GM18502 (cell line): ENCODE measurements around the gene NRDE2.
"Not testable (repeated sequence)": the region's sequence is repeated elsewhere in the genome, so short reads cannot be mapped to it uniquely, and the experiment has no call there.

ENCODE experiments used
- ATAC-seq: cut with Tn5 transposase; IDR thresholded peaks from one replicate; pipeline ENCODE4 v1.9.1; 2021; ENCODE audit warnings: mild to moderate bottlenecking; ENCODE audit not compliant: unreplicated experiment, poor library complexity

NRDE2 gene

GRCh38 chr14:90274808-90275457 is 56.8 kb downstream of the NRDE2 start:
- ATAC-seq, result no peak

- ATAC-seq, result no peak
These were observed 57.7 kb downstream of the NRDE2 start for GRCh38 chr14:90274019-90274418.

GRCh38 chr14:90273532-90273931 is 58.2 kb downstream of the NRDE2 start:
- ATAC-seq, result no peak

- ATAC-seq, result no peak
These were observed 59.2 kb downstream of the NRDE2 start for GRCh38 chr14:90272523-90272922.

- no peak for ATAC-seq
These were observed 63.3 kb downstream of the NRDE2 start for GRCh38 chr14:90268420-90268819.

GRCh38 chr14:90266441-90267154 is 65.1 kb downstream of the NRDE2 start:
- no peak for ATAC-seq

- ATAC-seq, result no peak
These were observed 67.8 kb downstream of the NRDE2 start for GRCh38 chr14:90263748-90264449.

- ATAC-seq, result peak; percentile 95
These were observed 75.2 kb downstream of the NRDE2 start, which contains the start of gene PSMC1 for GRCh38 chr14:90256354-90257131. PSMC1 (plus strand) TSS chr14:90256553; CDS start chr14:90256598, 45 bp downstream.

- no peak for ATAC-seq
These were observed 75.9 kb downstream of the NRDE2 start for GRCh38 chr14:90255871-90256270.

- ATAC-seq, result no peak
These were observed 77.9 kb downstream of the NRDE2 start for GRCh38 chr14:90253826-90254225.

- no peak for ATAC-seq
These were observed 83.1 kb downstream of the NRDE2 start for GRCh38 chr14:90248594-90248993.

- not testable (repeated sequence) for ATAC-seq
These were observed 84.3 kb downstream of the NRDE2 start for GRCh38 chr14:90247441-90247840.

- no peak for ATAC-seq
These were observed 84.8 kb downstream of the NRDE2 start for GRCh38 chr14:90246936-90247335.

- no peak for ATAC-seq
These were observed 89.3 kb downstream of the NRDE2 start for GRCh38 chr14:90242444-90242843.

GRCh38 chr14:90239139-90239538 is 92.6 kb downstream of the NRDE2 start:
- no peak for ATAC-seq

- peak; percentile 80 for ATAC-seq
These were observed 96.4 kb downstream of the NRDE2 start for GRCh38 chr14:90235179-90235976.

- not testable (repeated sequence) for ATAC-seq
These were observed 101.8 kb downstream of the NRDE2 start for GRCh38 chr14:90229942-90230341.

- ATAC-seq, result no peak
These were observed 103.3 kb downstream of the NRDE2 start for GRCh38 chr14:90228478-90228877.
